IMR-90 (cell line): ENCODE results near the gene C2orf92. TPM values are rescaled to one million over a fixed set of nuclear protein-coding genes. Genes with fewer than 3 reads are reported as not detected.
"Not testable (repeated sequence)": the region's sequence is repeated elsewhere in the genome, so short reads cannot be mapped to it uniquely, and the experiment has no call there.

ENCODE experiments used
- ATAC-seq: fragments of 200-7000 bp; cut with Tn5 transposase; 2 replicates; pipeline ENCODE4 v1.9.1; 2020; ENCODE audit warnings: low read depth, mild to moderate bottlenecking, moderate library complexity
- BruUV-seq: library from RNA; stranded (reverse); fragments of 400-500 nt; replicated peaks from 2 replicates; lab custom pipeline; 2021; lab: Mats Ljungman, UMichigan
- CTCF ChIA-PET: fragments of 300-600 bp; formaldehyde crosslinking; extraction: SDS; loops from one replicate; lab custom pipeline; 2021; ENCODE audit warnings: antibody characterized with exemption; lab: Yijun Ruan, JAX
- POLR2A ChIA-PET: fragments of 300-600 bp; sonication (Branson Sonifier 250); formaldehyde crosslinking; loops from one replicate; lab custom pipeline; 2022; ENCODE audit warnings: antibody characterized with exemption; ENCODE audit not compliant: unreplicated experiment; lab: Charles Lee
- DNase-seq: peaks from one replicate; pipeline ENCODE4 v3.0.0; 2013
- H2AFZ ChIP-seq: replicated peaks from 2 replicates; pipeline ENCODE3; 2013; ENCODE audit warnings: low read length, mild to moderate bottlenecking; ENCODE audit not compliant: poor library complexity
- H2AK5ac ChIP-seq: 2 replicates; pipeline ENCODE4 v1.6.1; 2013; ENCODE audit warnings: low read depth, low read length, inconsistent platforms
- H2AK9ac ChIP-seq: replicated peaks from 2 replicates; pipeline ENCODE3; 2013; ENCODE audit warnings: mild to moderate bottlenecking, low read depth, low read length, moderate library complexity; ENCODE audit not compliant: poor library complexity
- H2BK120ac ChIP-seq: 2 replicates; pipeline ENCODE4 v1.6.1; 2013; ENCODE audit warnings: low read depth, low read length, inconsistent platforms
- H2BK15ac ChIP-seq: 3 replicates; pipeline ENCODE4 v1.6.1; 2013; ENCODE audit warnings: low read depth, low read length, inconsistent platforms
- H2BK20ac ChIP-seq: 2 replicates; pipeline ENCODE4 v1.6.1; 2013; ENCODE audit warnings: low read depth, mild to moderate bottlenecking, inconsistent platforms, low read length, moderate library complexity
- H2BK5ac ChIP-seq: 2 replicates; pipeline ENCODE4 v1.6.1; 2013; ENCODE audit warnings: mild to moderate bottlenecking, low read depth, low read length, inconsistent platforms; ENCODE audit not compliant: poor library complexity, severe bottlenecking
- H3K14ac ChIP-seq: replicated peaks from 2 replicates; pipeline ENCODE4 v1.6.1; 2013; ENCODE audit warnings: low read depth, low read length, inconsistent platforms
- H3K18ac ChIP-seq: 2 replicates; pipeline ENCODE4 v1.6.1; 2013; ENCODE audit warnings: low read depth, low read length, control low read depth
- H3K23ac ChIP-seq: 2 replicates; pipeline ENCODE4 v1.6.1; 2013; ENCODE audit warnings: low read depth, low read length, inconsistent platforms
- H3K27ac ChIP-seq: 2 replicates; pipeline ENCODE4 v1.5.1; 2013; ENCODE audit warnings: mild to moderate bottlenecking, control low read depth, low read length; ENCODE audit not compliant: insufficient read depth
- H3K27me3 ChIP-seq: 2 replicates; pipeline ENCODE4 v1.6.1; 2013; ENCODE audit warnings: low read length; ENCODE audit not compliant: control insufficient read depth, insufficient read depth
- H3K36me3 ChIP-seq: 2 replicates; pipeline ENCODE4 v1.6.1; 2013; ENCODE audit warnings: low read length, mixed read lengths; ENCODE audit not compliant: control insufficient read depth, insufficient read depth
- H3K4ac ChIP-seq: 2 replicates; pipeline ENCODE4 v1.6.1; 2013; ENCODE audit warnings: low read depth, low read length, inconsistent platforms
- H3K4me1 ChIP-seq: 2 replicates; pipeline ENCODE4 v1.6.1; 2013; ENCODE audit warnings: low read length, mixed read lengths; ENCODE audit not compliant: control insufficient read depth, insufficient read depth
- H3K4me2 ChIP-seq: 2 replicates; pipeline ENCODE4 v1.6.1; 2013; ENCODE audit warnings: low read depth, mild to moderate bottlenecking, control low read depth, low read length, moderate library complexity
- H3K4me3 ChIP-seq: 2 replicates; pipeline ENCODE4 v1.5.1; 2013; ENCODE audit warnings: low read depth, mild to moderate bottlenecking, control low read depth, low read length, moderate library complexity; ENCODE audit not compliant: insufficient read depth
- H3K56ac ChIP-seq: 2 replicates; pipeline ENCODE4 v1.6.1; 2013; ENCODE audit warnings: low read length, inconsistent platforms; ENCODE audit not compliant: insufficient read depth; ENCODE audit errors: extremely low read depth
- H3K79me1 ChIP-seq, 2 experiments: 2 replicates each; pipeline ENCODE4 v1.6.1; 2013; ENCODE audit warnings: low read length in 2 of 2, inconsistent platforms in 1 of 2, low read depth in 1 of 2
- H3K9ac ChIP-seq: 2 replicates; pipeline ENCODE4 v1.6.1; 2013; ENCODE audit warnings: low read depth, low read length, control low read depth
- H3K9me1 ChIP-seq: 2 replicates; pipeline ENCODE4 v1.6.1; 2013; ENCODE audit warnings: low read length, inconsistent platforms; ENCODE audit not compliant: insufficient read depth
- H3K9me3 ChIP-seq: 2 replicates; pipeline ENCODE4 v1.6.1; 2013; ENCODE audit warnings: low read length; ENCODE audit not compliant: control insufficient read depth, insufficient read depth
- H4K20me1 ChIP-seq: 2 replicates; pipeline ENCODE4 v1.6.1; 2013; ENCODE audit warnings: low read length, inconsistent platforms; ENCODE audit not compliant: insufficient read depth
- H4K5ac ChIP-seq: 2 replicates; pipeline ENCODE4 v1.6.1; 2013; ENCODE audit warnings: mild to moderate bottlenecking, low read depth, low read length, control low read depth
- H4K8ac ChIP-seq, 2 experiments: 2 replicates each; pipeline ENCODE4 v1.6.1; 2013; ENCODE audit warnings: low read depth in 2 of 2, low read length in 2 of 2, control low read depth in 1 of 2, inconsistent platforms in 1 of 2
- H4K91ac ChIP-seq: 2 replicates; pipeline ENCODE4 v1.6.1; 2013; ENCODE audit warnings: low read depth, low read length, inconsistent platforms; ENCODE audit not compliant: insufficient read depth
- WGBS, 2 experiments: methylation state at CpG; one replicate each; pipeline versions ENCODE4 v1.1.5 to v1.1.7; 2013; ENCODE audit warnings: missing lambda C conversion rate in 2 of 2; ENCODE audit not compliant: insufficient read length in 1 of 2; ENCODE audit errors: extremely low coverage in 2 of 2; 5-methylcytosine and 5-hydroxymethylcytosine counted together
- dilution Hi-C: fragments of 300-500 bp; cut with HindIII; formaldehyde crosslinking; loops from one replicate; pipeline ENCODE4 v1.14.3; 2018; ENCODE audit warnings: low sequenced_read_pairs; ENCODE audit not compliant: unreplicated experiment
- in situ Hi-C: fragments of 300-500 bp; cut with MboI; formaldehyde crosslinking; loops from 3 replicates; pipeline ENCODE4 v1.14.3; 2019; ENCODE audit warnings: low sequenced_read_pairs, inconsistent platforms, mixed read lengths
- intact Hi-C: fragments of 100-400 bp; cut with micrococcal nuclease; formaldehyde crosslinking; loops from 2 replicates; pipeline ENCODE4 v1.10.0; 2022
- polyA plus RNA-seq, 3 experiments: library from polyadenylated mRNA; depleted of rRNA; stranded (reverse); fragments of >200 nt; gene quantifications; 2 replicates each; pipeline ENCODE4 v1.2.3, GENCODE V29; 2012; ENCODE audit warnings: low replicate concordance in 1 of 3
- total RNA-seq: library from RNA; depleted of rRNA; stranded (reverse); fragments of >200 nt; gene quantifications from 2 replicates; pipeline ENCODE4 v1.2.3, GENCODE V29; 2012

The C2orf92 gene
- total and polyA plus RNA-seq, 2 of the 4 experiments (the other 2 are of a cell fraction), result 0.90 to 2.5 TPM

DNA sequence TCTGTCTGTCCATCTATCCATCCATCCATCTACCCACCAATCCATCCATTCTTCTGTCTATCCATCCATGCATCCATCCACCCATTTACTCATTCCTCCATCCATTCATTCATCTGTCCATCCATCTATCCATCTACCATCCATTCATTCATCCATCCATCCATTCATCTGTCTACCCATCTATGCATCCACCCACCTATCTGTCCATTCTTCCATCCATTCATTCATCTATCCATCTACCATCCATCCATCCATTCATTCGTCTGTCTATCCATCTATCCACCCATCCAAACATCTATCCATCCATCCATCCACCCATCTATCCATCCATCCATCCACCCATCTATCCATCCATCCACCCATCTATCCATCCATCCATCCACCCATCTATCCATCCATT lies 49.0 kb upstream of the C2orf92 start:
- H2BK5ac ChIP-seq, H3K4ac ChIP-seq, POLR2A ChIA-PET, H3K9me3 ChIP-seq, H2AFZ ChIP-seq, H3K79me1 ChIP-seq, H2BK120ac ChIP-seq, H4K5ac ChIP-seq, H4K91ac ChIP-seq, H3K27me3 ChIP-seq, H3K23ac ChIP-seq, H4K20me1 ChIP-seq, H3K14ac ChIP-seq, H4K8ac ChIP-seq, ATAC-seq, intact Hi-C loops, H3K4me3 ChIP-seq, H3K9me1 ChIP-seq, H3K9ac ChIP-seq, dilution Hi-C loops, H3K36me3 ChIP-seq, H2BK20ac ChIP-seq, H3K4me1 ChIP-seq, CTCF ChIA-PET, H3K4me2 ChIP-seq, H3K27ac ChIP-seq, DNase-seq, H2AK9ac ChIP-seq, H3K56ac ChIP-seq, H2BK15ac ChIP-seq, BruUV-seq, in situ Hi-C loops, H2AK5ac ChIP-seq, H3K18ac ChIP-seq: not testable (repeated sequence)
- WGBS, 2 experiments, result no CpG with 5 or more reads among the region's 1 CpG

DNA sequence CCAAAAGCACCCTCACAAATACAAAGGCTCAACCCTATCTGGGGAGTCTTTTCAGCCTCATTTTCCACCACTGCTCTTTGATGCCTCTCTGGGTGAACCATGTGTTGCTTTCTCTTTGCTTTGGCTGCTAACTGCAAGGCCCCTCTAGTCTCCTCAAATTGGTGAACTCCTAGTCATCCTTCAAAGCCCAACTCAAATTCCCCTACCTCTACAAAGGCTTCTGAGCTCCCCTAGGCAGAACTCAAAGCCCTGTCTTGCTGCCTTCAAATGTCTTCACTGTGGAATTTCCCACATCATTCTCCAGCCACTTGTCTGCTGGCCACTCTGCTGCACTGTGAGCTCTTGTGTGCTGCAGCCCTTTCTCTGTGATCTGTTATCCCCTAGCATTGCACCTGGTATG lies 46.5 kb upstream of the C2orf92 start:
- H2AFZ ChIP-seq, CTCF ChIA-PET, H3K23ac ChIP-seq, H3K36me3 ChIP-seq, H3K56ac ChIP-seq, H3K4me1 ChIP-seq, H3K27me3 ChIP-seq, H4K8ac ChIP-seq, H2BK15ac ChIP-seq, H3K9ac ChIP-seq, BruUV-seq, dilution Hi-C loops, H3K79me1 ChIP-seq, H4K20me1 ChIP-seq, in situ Hi-C loops, H2AK5ac ChIP-seq, H3K4me3 ChIP-seq, H3K9me3 ChIP-seq, H3K4me2 ChIP-seq, ATAC-seq, H4K91ac ChIP-seq, H2AK9ac ChIP-seq, H4K5ac ChIP-seq, H2BK5ac ChIP-seq, H3K18ac ChIP-seq, H3K14ac ChIP-seq, H3K4ac ChIP-seq, intact Hi-C loops, H3K9me1 ChIP-seq, DNase-seq, H3K27ac ChIP-seq, POLR2A ChIA-PET, H2BK20ac ChIP-seq, H2BK120ac ChIP-seq: not testable (repeated sequence)
